Measurements from ENCODE around the gene TMEM131L. TPM values are rescaled to one million over a fixed set of nuclear protein-coding genes. Genes with fewer than 3 reads are reported as not detected.
"Not testable (repeated sequence)": the region's sequence is repeated elsewhere in the genome, so short reads cannot be mapped to it uniquely, and the experiment has no call there.

Gene TMEM131L
- total RNA-seq, 2 experiments from 2014 or later: 25.2 to 26.3 TPM

DNA sequence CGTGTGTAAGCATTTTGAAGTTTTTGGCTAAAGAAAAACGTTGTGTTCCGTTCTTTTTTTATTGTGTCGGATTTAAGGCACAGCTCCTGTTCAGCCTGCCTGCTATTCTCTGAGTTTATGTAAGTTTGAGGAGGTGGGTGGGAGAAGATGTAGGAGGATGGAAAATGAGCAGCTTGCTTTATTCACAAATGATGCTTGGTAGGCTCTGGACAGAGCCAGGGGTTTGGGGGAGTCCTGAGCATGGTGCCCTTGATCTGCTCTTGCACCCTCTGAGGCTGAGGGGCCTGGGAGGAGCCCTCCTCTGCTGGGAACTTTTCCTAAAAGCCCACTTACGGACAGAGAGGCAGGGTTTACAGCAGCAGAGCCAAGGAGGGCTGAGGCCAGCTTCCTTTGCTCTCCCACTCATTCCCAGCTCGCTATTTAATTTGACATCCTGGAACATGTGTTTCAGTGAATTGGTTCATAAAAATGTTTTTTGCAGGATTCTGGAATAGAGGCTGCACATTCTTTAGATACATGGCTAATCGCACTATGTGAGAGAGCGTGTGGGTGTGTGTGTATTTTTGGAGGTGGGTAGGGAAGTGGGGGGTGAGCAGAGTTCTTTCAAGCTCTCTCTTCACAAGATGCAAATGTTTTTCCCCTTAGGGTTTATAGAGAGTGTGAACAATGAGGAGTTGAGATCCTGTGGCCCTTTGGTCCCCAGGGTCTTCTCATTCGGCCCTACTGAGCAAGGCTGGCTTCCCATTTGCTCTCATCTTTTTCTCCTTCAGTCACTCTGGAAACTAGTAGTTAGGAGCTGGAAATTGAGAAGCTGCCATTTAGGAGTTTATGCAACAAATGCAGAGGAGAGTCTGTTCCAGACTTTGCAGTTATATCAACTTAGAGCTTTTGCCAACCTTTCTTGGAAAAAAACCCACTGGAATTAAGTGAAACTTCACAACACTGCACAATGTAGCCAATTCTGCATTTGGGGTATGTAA is 32.1 kb downstream of the TMEM131L start:
- Mint-ChIP-seq H3K4me1 (peaks cover 81% of the 10 kb centered on the region), H3K9me3 (no peaks in the 10 kb centered on the region), H3K36me3 (ENCODE audit: low read depth) (peaks cover 17% of the 10 kb centered on the region), H3K4me3 (peak overlapping the region; percentile 60), H3K27me3 (no peaks in the 10 kb centered on the region), H3K27ac (peak overlapping the region; percentile 91)
- no peak for DNase-seq
- POLR2A ChIA-PET: interaction anchor here (1.1 to 3.9 kb wide), 8 partner anchors 10 to 153 kb away, joined by 3 to 60 read pairs (median 6); partner anchors contain the start of gene TMEM131L
- CTCF ChIA-PET: interaction anchor here (0.7 to 3.6 kb wide), 10 partner anchors 9 to 76 kb away, joined by 3 to 21 read pairs (median 6); partner anchors contain the start of gene TMEM131L

DNA sequence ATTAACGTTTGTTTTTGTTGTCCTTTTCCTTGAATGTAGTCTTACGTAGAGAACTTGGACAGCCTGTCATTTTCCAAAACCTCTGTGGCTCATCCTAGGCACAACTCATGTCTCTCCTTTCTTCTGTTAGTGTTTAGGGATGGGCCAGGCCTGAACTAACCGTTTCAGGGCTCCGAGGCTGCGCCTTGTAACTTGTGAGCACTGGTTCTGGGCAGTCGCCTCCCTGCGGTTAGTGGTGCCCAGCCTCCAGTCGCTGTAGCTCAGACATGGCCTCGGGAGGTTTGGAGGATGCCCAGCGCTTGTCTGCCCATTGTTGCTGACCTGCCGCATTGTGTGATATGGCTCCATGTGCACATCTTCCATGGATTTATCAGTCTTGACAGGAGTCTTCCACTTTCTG is 32.8 kb downstream of the TMEM131L start:
- ChIA-PET CTCF (interaction anchor here (0.7 to 3.6 kb wide), 5 partner anchors 12 to 75 kb away, joined by 3 to 21 read pairs (median 5); partner anchors contain the start of gene TMEM131L), POLR2A (interaction anchor here (1.6 to 3.9 kb wide), 4 partner anchors 10 to 31 kb away, joined by 6 to 60 read pairs (median 32); partner anchors contain the start of gene TMEM131L)
- no peak for DNase-seq
- Mint-ChIP-seq H3K4me1 (peaks cover 75% of the 10 kb centered on the region), H3K36me3 (ENCODE audit: low read depth) (peaks cover 14% of the 10 kb centered on the region), H3K4me3 (no peak overlapping the region), H3K9me3 (no peaks in the 10 kb centered on the region), H3K27me3 (no peaks in the 10 kb centered on the region), H3K27ac (peak overlapping the region; percentile 11)

DNA sequence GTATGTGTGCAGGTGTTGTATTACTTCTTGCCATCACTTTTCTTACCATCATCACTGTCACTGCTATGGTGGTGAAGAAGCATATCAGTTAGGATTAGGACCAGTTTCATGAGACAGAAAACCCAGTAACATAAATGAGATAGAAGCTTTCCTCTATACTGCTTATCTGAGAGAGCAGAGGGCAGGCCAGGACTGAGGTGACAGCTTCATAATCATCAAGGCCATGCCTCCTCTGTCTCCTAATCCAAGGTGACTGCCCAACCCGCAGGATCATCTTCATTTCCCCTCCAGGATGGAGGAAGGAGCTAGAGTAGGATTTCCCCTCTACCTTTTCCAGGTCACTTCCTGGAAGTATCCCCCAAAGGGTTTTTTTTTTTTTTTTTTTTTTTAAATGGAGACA is 35.4 kb downstream of the TMEM131L start:
- no peak for DNase-seq
- Mint-ChIP-seq H3K4me3 (no peak overlapping the region), H3K4me1 (peaks cover 53% of the 10 kb centered on the region), H3K36me3 (ENCODE audit: low read depth) (peaks cover 22% of the 10 kb centered on the region), H3K9me3 (no peaks in the 10 kb centered on the region), H3K27me3 (no peaks in the 10 kb centered on the region), H3K27ac (no peak overlapping the region)
- ChIA-PET CTCF (no interaction called here), POLR2A (interaction anchor here (1.0 to 1.2 kb wide), 4 partner anchors 8 to 34 kb away, joined by 3 read pairs; no protein-coding TSS in a partner anchor)

DNA sequence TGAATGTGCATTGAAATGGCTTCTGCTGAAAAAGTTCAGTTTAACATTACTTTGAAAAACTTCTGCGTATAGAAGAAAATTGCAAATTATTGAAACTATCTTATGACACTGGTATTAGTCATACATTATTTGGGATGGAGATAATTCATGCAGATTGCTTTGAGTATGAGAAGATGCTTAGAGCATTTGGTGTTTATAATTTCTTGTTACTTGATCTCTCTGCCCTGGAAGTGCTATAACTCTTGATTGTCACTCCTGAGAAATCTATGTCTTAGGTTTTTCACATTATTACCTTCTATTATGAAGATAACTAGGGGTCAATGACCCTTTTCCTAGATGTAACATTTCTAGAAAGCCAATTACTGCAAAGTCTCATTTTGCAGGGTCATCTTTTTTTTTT is 36.4 kb downstream of the TMEM131L start:
- no peak overlapping the region for H3K4me3 Mint-ChIP-seq
- ChIA-PET POLR2A (interaction anchor here (1.1 to 1.2 kb wide), 2 partner anchors 14 to 36 kb away, joined by 3 read pairs; partner anchors contain the start of gene TMEM131L), CTCF (interaction anchor here (1.0 kb wide), 1 partner anchor 42 kb away, joined by 3 read pairs; no protein-coding TSS in a partner anchor)
- H3K9me3 Mint-ChIP-seq: no peaks in the 10 kb centered on the region
- H3K36me3 Mint-ChIP-seq (ENCODE audit: low read depth): peaks cover 31% of the 10 kb centered on the region
- H3K4me1 Mint-ChIP-seq: peaks cover 44% of the 10 kb centered on the region
- no peaks in the 10 kb centered on the region for H3K27me3 Mint-ChIP-seq
- no peak overlapping the region for H3K27ac Mint-ChIP-seq
- no peak for DNase-seq

DNA sequence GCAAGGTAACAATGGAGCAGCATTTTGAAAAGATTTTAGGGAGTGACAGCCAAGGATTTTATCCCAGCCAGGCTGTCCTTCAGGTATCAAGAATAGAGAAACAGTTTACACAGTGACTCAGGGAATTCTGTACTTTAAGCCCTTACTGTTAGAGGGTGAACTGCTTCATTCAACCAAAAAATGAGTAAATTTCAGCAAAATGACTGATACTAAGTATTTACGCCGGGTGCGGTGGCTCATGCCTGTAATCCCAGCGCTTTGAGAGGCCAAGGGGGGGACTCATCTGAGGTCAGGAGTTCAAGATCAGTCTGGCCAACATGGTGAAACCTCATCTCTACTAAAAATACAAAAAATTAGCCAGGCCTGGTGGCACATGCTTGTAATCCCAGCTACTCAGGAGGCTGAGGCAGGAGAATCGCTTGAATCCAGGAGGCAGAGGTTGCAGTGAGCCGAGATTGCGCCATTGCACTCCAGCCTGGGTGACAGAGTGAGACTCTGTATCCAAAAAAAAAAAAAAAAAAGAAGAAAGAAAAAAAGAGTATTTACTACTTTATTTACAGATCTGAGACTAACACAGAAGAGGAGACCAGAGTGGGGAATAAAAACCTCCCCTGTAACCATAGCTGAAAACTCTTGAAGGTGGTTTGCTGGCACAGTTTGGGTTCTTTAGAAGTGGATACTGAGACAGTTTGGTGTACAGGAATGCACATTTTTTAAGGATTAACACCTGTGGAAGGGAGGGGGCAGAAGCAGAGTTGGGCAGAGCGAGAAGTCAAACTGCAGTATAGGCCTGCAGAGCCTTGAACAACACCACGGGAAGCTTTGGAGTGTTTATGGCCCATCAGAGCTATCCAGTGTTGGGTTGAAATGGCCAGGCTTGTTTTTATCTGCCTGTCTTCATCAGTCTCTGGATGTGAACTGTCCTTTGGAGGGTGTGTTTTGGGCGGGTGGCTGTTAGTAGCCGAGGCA is 40.5 kb downstream of the TMEM131L start:
- ChIA-PET CTCF (no interaction called here), POLR2A (no interaction called here)
- Mint-ChIP-seq H3K9me3 (no peaks in the 10 kb centered on the region), H3K4me3 (no peak overlapping the region), H3K27me3 (no peaks in the 10 kb centered on the region), H3K27ac (no peak overlapping the region), H3K4me1 (peaks cover 14% of the 10 kb centered on the region), H3K36me3 (ENCODE audit: low read depth) (peaks cover 51% of the 10 kb centered on the region)
- DNase-seq: no peak

DNA sequence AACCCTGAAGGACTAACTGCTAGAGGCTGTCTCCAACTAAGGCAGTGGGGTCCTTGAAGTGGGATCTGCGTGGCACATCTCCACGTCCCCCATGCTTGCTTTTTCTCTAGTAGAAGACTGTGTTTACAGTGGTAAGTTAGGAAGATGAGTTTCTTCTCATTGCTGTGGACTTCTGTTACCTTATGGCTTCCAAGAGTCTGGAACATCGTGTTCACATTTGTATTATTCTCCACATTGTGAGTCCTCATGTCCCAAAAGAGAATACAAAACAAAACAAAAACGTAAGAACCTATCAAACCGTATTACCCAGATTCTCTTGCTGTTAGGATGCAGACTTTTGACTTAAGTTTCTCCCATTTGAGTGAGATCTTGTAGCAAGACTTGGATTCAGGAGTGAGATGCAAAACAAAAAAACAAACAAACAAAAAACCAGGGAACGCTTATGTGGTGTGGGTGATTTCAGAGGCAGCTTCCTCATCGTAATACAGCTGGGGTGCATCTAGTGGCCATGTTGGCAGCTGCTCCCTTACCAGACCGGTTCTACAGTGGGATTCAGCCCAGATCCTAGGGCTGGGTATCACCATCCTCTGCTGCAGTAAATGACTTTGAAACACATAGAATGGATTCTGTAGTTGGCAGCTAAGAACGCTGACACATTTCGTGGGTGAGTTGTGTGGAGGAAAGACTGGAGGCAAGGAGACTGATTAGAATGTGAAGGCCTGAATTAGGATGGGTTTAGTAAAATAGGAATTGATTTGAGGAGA is 41.3 kb downstream of the TMEM131L start:
- H3K36me3 Mint-ChIP-seq (ENCODE audit: low read depth): peaks cover 51% of the 10 kb centered on the region
- ChIA-PET POLR2A (no interaction called here), CTCF (no interaction called here)
- DNase-seq: no peak
- H3K27ac Mint-ChIP-seq: no peak overlapping the region
- no peaks in the 10 kb centered on the region for H3K27me3 Mint-ChIP-seq
- H3K4me1 Mint-ChIP-seq: peaks cover 9% of the 10 kb centered on the region
- no peaks in the 10 kb centered on the region for H3K9me3 Mint-ChIP-seq
- H3K4me3 Mint-ChIP-seq: no peak overlapping the region

DNA sequence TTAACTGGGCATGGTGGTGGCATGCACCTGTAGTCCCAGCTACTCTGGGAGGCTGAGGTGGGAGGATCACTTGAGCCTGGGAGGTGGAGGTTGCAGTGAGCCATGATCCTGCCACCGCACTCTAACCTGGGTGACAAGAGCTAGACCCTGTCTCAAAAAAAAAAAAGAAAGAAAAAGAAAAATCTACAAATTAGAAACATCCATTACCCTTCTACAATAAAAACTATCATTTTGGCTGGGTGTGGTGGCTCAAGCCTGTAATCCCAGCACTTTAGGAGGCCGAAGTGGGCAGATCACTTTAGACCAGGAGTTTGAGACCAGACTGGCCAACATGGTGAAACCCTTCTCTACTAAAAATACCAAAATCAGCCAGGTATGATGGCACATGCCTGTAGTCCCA is 43.1 kb downstream of the TMEM131L start:
- not testable (repeated sequence) for H3K27me3 Mint-ChIP-seq, DNase-seq, H3K4me1 Mint-ChIP-seq, H3K27ac Mint-ChIP-seq, H3K4me3 Mint-ChIP-seq, H3K9me3 Mint-ChIP-seq
- H3K36me3 Mint-ChIP-seq (ENCODE audit: low read depth): peaks cover 54% of the 10 kb centered on the region
- CTCF ChIA-PET: interaction anchor here (1.2 kb wide), 1 partner anchor 76 kb away, joined by 3 read pairs; no protein-coding TSS in a partner anchor
- POLR2A ChIA-PET: interaction anchor here (1.1 to 1.5 kb wide), 2 partner anchors 8 to 11 kb away, joined by 3 to 6 read pairs; no protein-coding TSS in a partner anchor

DNA sequence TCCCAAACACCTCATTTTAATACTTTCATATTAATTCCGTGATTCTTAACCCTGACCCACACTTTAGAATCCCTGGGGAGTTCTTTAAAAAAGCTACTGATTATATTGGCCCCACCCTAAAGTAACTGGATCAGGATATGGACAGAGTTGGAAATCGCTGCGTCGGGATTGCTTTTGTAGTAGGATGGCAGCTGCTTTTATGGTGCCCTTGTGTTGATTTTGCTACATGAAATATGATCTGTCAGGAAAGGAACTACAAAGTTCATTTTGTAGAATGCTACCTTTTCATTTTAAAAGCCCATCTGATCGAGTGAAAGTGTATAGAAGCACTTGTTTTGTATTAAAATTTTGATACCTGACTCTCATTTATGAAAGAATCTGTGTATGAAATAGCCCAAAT is 43.6 kb downstream of the TMEM131L start:
- Mint-ChIP-seq H3K4me1 (peaks cover 7% of the 10 kb centered on the region), H3K27ac (no peak overlapping the region), H3K36me3 (ENCODE audit: low read depth) (peaks cover 52% of the 10 kb centered on the region), H3K27me3 (no peaks in the 10 kb centered on the region), H3K4me3 (no peak overlapping the region), H3K9me3 (no peaks in the 10 kb centered on the region)
- DNase-seq: no peak
- ChIA-PET CTCF (interaction anchor here (1.2 kb wide), 1 partner anchor 77 kb away, joined by 3 read pairs; no protein-coding TSS in a partner anchor), POLR2A (interaction anchor here (1.1 to 1.5 kb wide), 2 partner anchors 8 to 12 kb away, joined by 3 to 6 read pairs; no protein-coding TSS in a partner anchor)

DNA sequence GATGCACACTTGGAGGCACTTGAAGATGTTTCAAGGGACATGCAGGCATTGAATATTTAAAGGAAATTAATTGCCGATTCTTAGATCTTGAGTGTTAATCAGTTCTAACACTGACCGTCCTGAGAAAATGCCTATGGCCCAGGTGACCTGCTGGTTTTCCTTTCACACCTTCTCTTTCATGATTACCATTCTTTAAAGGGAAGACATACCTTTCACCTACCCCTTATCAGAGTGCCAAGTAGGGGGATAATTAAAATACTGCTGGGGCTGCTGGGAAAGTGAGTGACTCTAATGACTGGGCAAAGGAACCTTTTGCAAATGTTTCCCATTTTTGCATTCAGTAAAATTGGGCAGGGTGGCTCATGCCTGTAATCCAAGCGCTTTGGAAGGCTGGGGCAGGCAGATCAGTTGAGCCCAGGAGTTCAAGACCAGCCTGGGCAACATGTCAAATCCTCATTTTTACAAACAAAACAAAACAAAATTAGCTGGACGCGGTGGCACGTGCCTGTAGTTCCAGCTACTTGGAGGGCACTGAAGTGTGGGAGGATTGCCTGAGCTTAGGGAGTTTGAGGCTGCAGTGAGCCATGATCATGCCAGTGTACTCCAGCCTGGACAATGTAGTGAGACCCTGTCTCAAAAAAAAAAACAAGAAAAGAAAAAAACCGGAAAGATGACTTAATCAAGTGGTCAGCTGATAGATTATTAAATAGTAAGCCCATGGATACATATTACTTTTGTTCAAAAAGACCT is 44.3 kb downstream of the TMEM131L start:
- Mint-ChIP-seq H3K4me3 (no peak overlapping the region), H3K27me3 (no peaks in the 10 kb centered on the region), H3K4me1 (peaks cover 11% of the 10 kb centered on the region), H3K9me3 (no peaks in the 10 kb centered on the region), H3K36me3 (ENCODE audit: low read depth) (peaks cover 47% of the 10 kb centered on the region), H3K27ac (no peak overlapping the region)
- CTCF ChIA-PET: no interaction called here
- no peak for DNase-seq
- POLR2A ChIA-PET: interaction anchor here (0.7 to 1.5 kb wide), 6 partner anchors 9 to 40 kb away, joined by 3 to 6 read pairs (median 3); no protein-coding TSS in a partner anchor

DNA sequence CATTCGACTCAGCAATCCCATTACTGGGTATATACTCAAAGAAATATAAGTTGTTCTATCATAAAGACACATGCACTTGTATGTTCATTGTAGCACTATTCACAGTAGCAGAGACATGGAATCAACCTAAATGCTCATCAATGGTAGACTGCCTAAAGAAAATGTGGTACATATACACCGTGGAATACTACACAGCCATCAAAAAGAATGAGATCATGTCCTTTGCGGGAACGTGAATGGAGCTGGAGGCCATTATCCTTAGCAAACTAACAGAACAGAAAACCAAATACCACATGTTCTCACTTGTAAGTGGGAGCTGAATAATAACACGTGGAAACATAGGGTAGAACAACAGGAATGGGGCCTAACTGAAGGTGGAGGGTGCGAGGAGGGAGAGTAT is 44.9 kb downstream of the TMEM131L start:
- Mint-ChIP-seq H3K4me3 (no peak overlapping the region), H3K27me3 (no peaks in the 10 kb centered on the region), H3K4me1 (peaks cover 11% of the 10 kb centered on the region), H3K9me3 (no peaks in the 10 kb centered on the region), H3K36me3 (ENCODE audit: low read depth) (peaks cover 41% of the 10 kb centered on the region), H3K27ac (no peak overlapping the region)
- CTCF ChIA-PET: no interaction called here
- POLR2A ChIA-PET: interaction anchor here (0.7 to 1.2 kb wide), 4 partner anchors 10 to 41 kb away, joined by 3 to 5 read pairs (median 3); no protein-coding TSS in a partner anchor
- no peak for DNase-seq

DNA sequence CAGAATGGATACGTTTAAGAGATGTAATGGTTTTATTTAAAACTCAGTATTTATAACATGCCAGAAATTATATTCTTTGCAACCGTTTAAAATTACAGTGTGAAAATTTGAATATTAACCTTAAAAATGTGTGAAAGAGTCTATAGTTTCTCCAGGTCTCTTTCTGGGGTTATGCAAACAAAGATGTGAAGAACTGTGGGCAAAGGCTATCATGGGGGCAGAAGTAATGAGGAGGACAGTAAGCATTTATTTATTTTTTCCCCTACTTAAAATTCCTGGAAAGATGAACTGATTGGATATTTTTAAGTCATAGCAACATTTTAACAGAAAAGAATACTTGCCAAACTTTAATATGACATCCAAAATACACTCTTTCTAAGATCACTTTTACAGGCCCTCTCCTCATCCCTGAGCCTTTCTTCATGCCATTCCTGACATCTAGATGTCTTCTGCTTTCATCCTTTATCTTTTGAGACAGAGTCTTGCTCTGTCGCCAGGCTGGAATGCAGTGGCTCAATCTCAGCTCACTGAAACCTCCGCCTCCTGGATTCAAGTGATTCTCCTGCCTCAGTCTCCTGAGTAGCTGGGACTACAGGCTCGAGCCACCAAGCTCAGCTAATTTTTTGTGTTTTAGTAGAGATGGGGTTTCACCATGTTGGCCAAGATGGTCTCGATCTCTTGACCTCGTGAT is 46.1 kb downstream of the TMEM131L start:
- no peak overlapping the region for H3K27ac Mint-ChIP-seq
- ChIA-PET POLR2A (no interaction called here), CTCF (interaction anchor here (1.2 to 2.2 kb wide), 2 partner anchors 14 to 15 kb away, joined by 3 to 7 read pairs; no protein-coding TSS in a partner anchor)
- peaks cover 37% of the 10 kb centered on the region for H3K36me3 Mint-ChIP-seq (ENCODE audit: low read depth)
- no peaks in the 10 kb centered on the region for H3K27me3 Mint-ChIP-seq
- H3K9me3 Mint-ChIP-seq: no peaks in the 10 kb centered on the region
- H3K4me1 Mint-ChIP-seq: peaks cover 11% of the 10 kb centered on the region
- DNase-seq: no peak
- no peak overlapping the region for H3K4me3 Mint-ChIP-seq

All from activated CD4-positive, alpha-beta memory T cell treated with anti-CD3 and anti-CD28 coated beads, Interleukin-2, amount 10 ng/mL, durations not matched to agents 7 days and 5 days (primary cell).